ENCODE measurements around the gene ALK.

ALK gene

DNA sequence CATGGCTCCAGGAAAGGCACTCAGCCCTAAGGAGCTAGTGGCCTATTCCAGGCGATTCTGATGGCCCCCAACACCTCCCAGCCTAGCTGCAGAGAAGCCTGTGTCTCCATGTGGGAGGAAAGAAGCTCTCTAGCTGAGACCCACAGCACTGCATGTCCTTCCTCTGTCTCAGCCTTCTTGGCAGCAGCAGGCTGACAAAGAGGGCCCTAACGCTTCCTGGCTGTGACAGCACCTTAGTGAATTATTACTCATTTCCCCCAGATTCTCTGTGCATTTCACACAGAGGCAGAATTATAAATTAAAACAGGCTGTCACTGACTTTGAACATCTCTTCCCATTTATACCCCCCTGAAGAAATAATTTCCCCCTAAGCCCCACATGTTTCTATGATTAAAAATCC, 599.4 kb downstream of the ALK start:
- no peak overlapping the region for H2AFZ ChIP-seq (ENCODE audit: low read length)
- no peaks in the 10 kb centered on the region for H3K79me2 ChIP-seq (ENCODE audit: insufficient read depth, low read length)
- H3K4me2 ChIP-seq (ENCODE audit: low read length), result no peak overlapping the region
- H3K9ac ChIP-seq (ENCODE audit: low read length), result no peak overlapping the region
- TF ChIP-seq EZH2 (IDR thresholded peaks at IDR 0.05; ENCODE audit: borderline replicate concordance, low read length) (no peak), CTCF (IDR thresholded peaks at IDR 0.05; ENCODE audit: low read length) (no peak)
- no peaks in the 10 kb centered on the region for H4K20me1 ChIP-seq (ENCODE audit: insufficient read depth, low read length)
- H3K9me3 ChIP-seq (ENCODE audit: low read length), result no peaks in the 10 kb centered on the region
- H3K27me3 ChIP-seq (ENCODE audit: insufficient read depth, low read length), result peaks cover 5% of the 10 kb centered on the region; the same call in 1 of the 2 replicates
- H3K4me3 ChIP-seq (ENCODE audit: low read depth, low read length, poor library complexity, severe bottlenecking), result no peak overlapping the region
- no peaks in the 10 kb centered on the region for H3K4me1 ChIP-seq (ENCODE audit: insufficient read depth, low read length, severe bottlenecking)
- H3K27ac ChIP-seq (ENCODE audit: low read depth, low read length, poor library complexity, severe bottlenecking), result no peak overlapping the region
- H3K9me2 ChIP-seq (ENCODE audit: low read depth, low read length), result no peaks in the 10 kb centered on the region
- H3K36me3 ChIP-seq (ENCODE audit: insufficient read depth, low read length), result no peaks in the 10 kb centered on the region
- H3F3A ChIP-seq (ENCODE audit: insufficient read depth, low read length), result no peaks in the 10 kb centered on the region

GRCh38 chr2:29317801-29318485, 603.4 kb downstream of the ALK start:
- Histone ChIP-seq H4K20me1 (ENCODE audit: insufficient read depth, low read length) (no peaks in the 10 kb centered on the region), H3K79me2 (ENCODE audit: insufficient read depth, low read length) (no peaks in the 10 kb centered on the region), H3F3A (ENCODE audit: insufficient read depth, low read length) (no peaks in the 10 kb centered on the region), H3K9me2 (ENCODE audit: low read depth, low read length) (no peaks in the 10 kb centered on the region), H3K27ac (ENCODE audit: low read depth, low read length, poor library complexity, severe bottlenecking) (no peak overlapping the region), H3K27me3 (ENCODE audit: insufficient read depth, low read length) (peaks cover 5% of the 10 kb centered on the region; the same call in 1 of the 2 replicates), H3K4me1 (ENCODE audit: insufficient read depth, low read length, severe bottlenecking) (no peaks in the 10 kb centered on the region), H3K4me2 (ENCODE audit: low read length) (no peak overlapping the region), H3K9me3 (ENCODE audit: low read length) (no peaks in the 10 kb centered on the region), H3K4me3 (ENCODE audit: low read depth, low read length, poor library complexity, severe bottlenecking) (no peak overlapping the region), H3K36me3 (ENCODE audit: insufficient read depth, low read length) (no peaks in the 10 kb centered on the region), H3K9ac (ENCODE audit: low read length) (no peak overlapping the region), H2AFZ (ENCODE audit: low read length) (no peak overlapping the region)
- no peak for TF ChIP-seq CTCF (IDR thresholded peaks at IDR 0.05; ENCODE audit: low read length)
- no peak for TF ChIP-seq EZH2 (IDR thresholded peaks at IDR 0.05; ENCODE audit: borderline replicate concordance, low read length)

GRCh38 chr2:29317077-29317517, 604.3 kb downstream of the ALK start:
- Histone ChIP-seq H3K4me2 (ENCODE audit: low read length) (no peak overlapping the region), H3K9me3 (ENCODE audit: low read length) (no peaks in the 10 kb centered on the region)

More at GRCh38 chr2:29317077-29317517, 604.3 kb downstream of the ALK start:
- H3K4me1 ChIP-seq (ENCODE audit: insufficient read depth, low read length, severe bottlenecking), result no peaks in the 10 kb centered on the region
- H3K27me3 ChIP-seq (ENCODE audit: insufficient read depth, low read length), result peaks cover 5% of the 10 kb centered on the region; the same call in 1 of the 2 replicates
- TF ChIP-seq CTCF (IDR thresholded peaks at IDR 0.05; ENCODE audit: low read length) (no peak), EZH2 (IDR thresholded peaks at IDR 0.05; ENCODE audit: borderline replicate concordance, low read length) (no peak)
- H2AFZ ChIP-seq (ENCODE audit: low read length), result no peak overlapping the region
- H3K4me3 ChIP-seq (ENCODE audit: low read depth, low read length, poor library complexity, severe bottlenecking), result no peak overlapping the region
- H4K20me1 ChIP-seq (ENCODE audit: insufficient read depth, low read length), result no peaks in the 10 kb centered on the region
- H3K36me3 ChIP-seq (ENCODE audit: insufficient read depth, low read length), result no peaks in the 10 kb centered on the region
- H3K27ac ChIP-seq (ENCODE audit: low read depth, low read length, poor library complexity, severe bottlenecking), result no peak overlapping the region
- no peaks in the 10 kb centered on the region for H3K79me2 ChIP-seq (ENCODE audit: insufficient read depth, low read length)
- no peak overlapping the region for H3K9ac ChIP-seq (ENCODE audit: low read length)
- H3F3A ChIP-seq (ENCODE audit: insufficient read depth, low read length), result no peaks in the 10 kb centered on the region
- no peaks in the 10 kb centered on the region for H3K9me2 ChIP-seq (ENCODE audit: low read depth, low read length)
